ENCODE measurements around the gene SCN4B.

GRCh38 chr11:118111019-118111743, 41.4 kb downstream of the SCN4B start:
- TF ChIP-seq POLR2A (IDR thresholded peaks at IDR 0.05), result no peak
- TF ChIP-seq CTCF (IDR thresholded peaks at IDR 0.05), result no peak
- TF ChIP-seq EP300 (IDR thresholded peaks at IDR 0.05), result no peak

Measured in stomach (tissue), 4 donors.